HEK293 (cell line): Measurements from ENCODE around the gene L3MBTL4.

Experiments used
- FEZF1 ChIP-seq: fragments of 450-650 bp; formaldehyde crosslinking; IDR thresholded peaks from 2 replicates; pipeline ENCODE4 v1.5.1; 2016; ENCODE audit warnings: missing biosample characterization, missing genetic modification characterization
- GLIS2 ChIP-seq: fragments of 450-650 bp; formaldehyde crosslinking; IDR thresholded peaks from 2 replicates; pipeline ENCODE4 v1.5.1; 2016; ENCODE audit warnings: missing biosample characterization, missing genetic modification characterization
- MEIS1 ChIP-seq: sonication (generic); formaldehyde crosslinking; IDR thresholded peaks from 2 replicates; pipeline ENCODE4 v1.8.1; 2022; ENCODE audit warnings: missing genetic modification reagents, mild to moderate bottlenecking, borderline replicate concordance
- PATZ1 ChIP-seq: fragments of 450-650 bp; formaldehyde crosslinking; IDR thresholded peaks from 2 replicates; pipeline ENCODE4 v1.5.1; 2016; ENCODE audit warnings: missing biosample characterization, missing genetic modification characterization
- PRDM10 ChIP-seq: fragments of 450-650 bp; formaldehyde crosslinking; IDR thresholded peaks from 2 replicates; pipeline ENCODE4 v1.5.1; 2016; ENCODE audit warnings: missing biosample characterization, missing genetic modification characterization
- PRDM2 ChIP-seq: fragments of 450-650 bp; formaldehyde crosslinking; IDR thresholded peaks from 2 replicates; pipeline ENCODE4 v1.5.1; 2016; ENCODE audit warnings: missing biosample characterization, missing genetic modification characterization, borderline replicate concordance
- SP7 ChIP-seq: fragments of 450-650 bp; formaldehyde crosslinking; IDR thresholded peaks from 2 replicates; pipeline ENCODE4 v1.5.1; 2016; ENCODE audit warnings: missing biosample characterization, missing genetic modification characterization
- TRIM28 ChIP-seq: IDR thresholded peaks from 2 replicates; pipeline ENCODE4 v1.6.1; 2011; ENCODE audit warnings: low read length, control low read depth, borderline replicate concordance
- ZBTB10 ChIP-seq: fragments of 450-650 bp; formaldehyde crosslinking; IDR thresholded peaks from 2 replicates; pipeline ENCODE4 v1.5.1; 2016; ENCODE audit warnings: missing biosample characterization, missing genetic modification characterization
- ZFP37 ChIP-seq: fragments of 450-650 bp; formaldehyde crosslinking; IDR thresholded peaks from 2 replicates; pipeline ENCODE4 v1.5.1; 2016; ENCODE audit warnings: missing biosample characterization, missing genetic modification characterization
- ZFP41 ChIP-seq: fragments of 450-650 bp; formaldehyde crosslinking; IDR thresholded peaks from 2 replicates; pipeline ENCODE4 v1.5.1; 2016; ENCODE audit warnings: missing biosample characterization, missing genetic modification characterization, borderline replicate concordance
- ZNF311 ChIP-seq: fragments of 450-650 bp; formaldehyde crosslinking; IDR thresholded peaks from 2 replicates; pipeline ENCODE4 v1.5.1; 2017; ENCODE audit warnings: missing biosample characterization, missing genetic modification characterization, borderline replicate concordance
- ZNF362 ChIP-seq: fragments of 450-650 bp; formaldehyde crosslinking; IDR thresholded peaks from 2 replicates; pipeline ENCODE4 v1.5.1; 2016; ENCODE audit warnings: missing biosample characterization, missing genetic modification characterization
- ZNF48 ChIP-seq: fragments of 450-650 bp; formaldehyde crosslinking; IDR thresholded peaks from 2 replicates; pipeline ENCODE4 v1.5.1; 2016; ENCODE audit warnings: missing biosample characterization, missing genetic modification characterization
- ZNF639 ChIP-seq: fragments of 450-650 bp; formaldehyde crosslinking; IDR thresholded peaks from 2 replicates; pipeline ENCODE4 v1.5.1; 2016; ENCODE audit warnings: missing biosample characterization, missing genetic modification characterization
- ZNF654 ChIP-seq: fragments of 450-650 bp; formaldehyde crosslinking; IDR thresholded peaks from 2 replicates; pipeline ENCODE4 v1.5.1; 2016; ENCODE audit warnings: low read depth, missing biosample characterization, missing genetic modification characterization
- ZNF707 ChIP-seq: fragments of 450-650 bp; formaldehyde crosslinking; IDR thresholded peaks from 2 replicates; pipeline ENCODE4 v1.5.1; 2016; ENCODE audit warnings: missing biosample characterization, missing genetic modification characterization
- ZNF792 ChIP-seq: fragments of 450-650 bp; formaldehyde crosslinking; IDR thresholded peaks from 2 replicates; pipeline ENCODE4 v1.5.1; 2016; ENCODE audit warnings: missing biosample characterization, missing genetic modification characterization
- ZSCAN5A ChIP-seq: fragments of 450-650 bp; formaldehyde crosslinking; IDR thresholded peaks from 2 replicates; pipeline ENCODE4 v1.5.1; 2016; ENCODE audit warnings: missing biosample characterization, missing genetic modification characterization
- ZXDB ChIP-seq: fragments of 450-650 bp; formaldehyde crosslinking; IDR thresholded peaks from 2 replicates; pipeline ENCODE4 v1.5.1; 2016; ENCODE audit warnings: missing biosample characterization, missing genetic modification characterization

L3MBTL4 gene

GRCh38 chr18:6414723-6415417 lies at the start of gene L3MBTL4 (continued):
- peak; percentile 72 for TF ChIP-seq PRDM10
- no peak for TF ChIP-seq ZNF362 (tag by site-specific recombination)
- TF ChIP-seq ZNF48 (tag by site-specific recombination), result no peak
- no peak for TF ChIP-seq ZFP41 (tag by site-specific recombination)
- no peak for TF ChIP-seq ZSCAN5A (tag by site-specific recombination)
- peak; percentile 73 for TF ChIP-seq ZBTB10 (tag by site-specific recombination)
- TF ChIP-seq PRDM2 (tag by site-specific recombination), result no peak
- no peak for TF ChIP-seq ZNF639 (tag by site-specific recombination)
- TF ChIP-seq ZXDB (tag by site-specific recombination), result peak; percentile 48
- TF ChIP-seq PATZ1 (tag by site-specific recombination), result peak; percentile 43; the same call in 1 of the 2 replicates
- no peak for TF ChIP-seq ZNF707 (tag by site-specific recombination)
- no peak for TF ChIP-seq MEIS1 (CRISPR knock-in tag)
- 0 out of 2 replicates have a peak, but pooled peaks have one; percentile 45 for TF ChIP-seq ZFP37 (tag by site-specific recombination)
- no peak for TF ChIP-seq ZNF654
- peak; percentile 50; the same call in 1 of the 2 replicates for TF ChIP-seq SP7 (tag by site-specific recombination)
- no peak for TF ChIP-seq ZNF792 (tag by site-specific recombination)
- TF ChIP-seq ZNF311 (tag by site-specific recombination), result no peak
- peak; percentile 62 for TF ChIP-seq GLIS2
- no peak for TF ChIP-seq TRIM28
- TF ChIP-seq FEZF1 (tag by site-specific recombination), result no peak
